ENCODE measurements around the gene POLR2J. TPM values are rescaled to one million over a fixed set of nuclear protein-coding genes. Genes with fewer than 3 reads are reported as not detected.

Gene POLR2J
- total RNA-seq, 1 experiment from 2014 or later, result 66.9 TPM

- Histone ChIP-seq H3F3A (ENCODE audit: insufficient read depth, low read depth) (no peaks in the 10 kb centered on the region), H3K36me3 (ENCODE audit: low read depth) (no peaks in the 10 kb centered on the region), H3K27ac (no peak overlapping the region), H3K4me1 (replicated peaks; ENCODE audit: insufficient read depth) (no peaks in the 10 kb centered on the region), H2AFZ (no peak overlapping the region), H3K4me2 (no peak overlapping the region), H3K4me3 (no peak overlapping the region), H3K27me3 (ENCODE audit: insufficient read depth, low read depth) (no peaks in the 10 kb centered on the region), H4K20me1 (ENCODE audit: insufficient read depth) (no peaks in the 10 kb centered on the region), H3K9me2 (ENCODE audit: insufficient read depth) (no peaks in the 10 kb centered on the region), H3K9me3 (ENCODE audit: insufficient read depth, low read depth) (no peaks in the 10 kb centered on the region), H3K79me2 (ENCODE audit: low read depth) (no peaks in the 10 kb centered on the region)
- ChIA-PET POLR2A (ENCODE audit: unreplicated experiment) (no interaction called here), CTCF (no interaction called here)
- BruUV-seq (replicated peaks), result no TSS peak
- no peak for DNase-seq
- TF ChIP-seq CTCF (conservative IDR thresholded peaks at IDR 0.05) (no peak), EZH2 (IDR thresholded peaks at IDR 0.05; ENCODE audit: low read depth) (no peak)
- intact Hi-C loops (cut with micrococcal nuclease; ENCODE audit: unreplicated experiment), result no loop called here
These were observed 29.6 kb downstream of the POLR2J start for GRCh38 chr7:102449136-102449535.

GRCh38 chr7:102447311-102447710, 31.4 kb downstream of the POLR2J start:
- no peak overlapping the region for H3K4me3 ChIP-seq
- no peaks in the 10 kb centered on the region for H3K9me2 ChIP-seq (ENCODE audit: insufficient read depth)
- H3K4me1 ChIP-seq (replicated peaks; ENCODE audit: insufficient read depth), result no peaks in the 10 kb centered on the region
- intact Hi-C loops (cut with micrococcal nuclease; ENCODE audit: unreplicated experiment), result no loop called here
- no peaks in the 10 kb centered on the region for H3K36me3 ChIP-seq (ENCODE audit: low read depth)
- no peaks in the 10 kb centered on the region for H3K9me3 ChIP-seq (ENCODE audit: insufficient read depth, low read depth)
- H3F3A ChIP-seq (ENCODE audit: insufficient read depth, low read depth), result no peaks in the 10 kb centered on the region
- BruUV-seq (replicated peaks), result no TSS peak
- no peak for DNase-seq
- H3K79me2 ChIP-seq (ENCODE audit: low read depth), result no peaks in the 10 kb centered on the region
- no peak for TF ChIP-seq CTCF (conservative IDR thresholded peaks at IDR 0.05)
- TF ChIP-seq EZH2 (IDR thresholded peaks at IDR 0.05; ENCODE audit: low read depth), result no peak
- no peak overlapping the region for H3K4me2 ChIP-seq
- H3K27me3 ChIP-seq (ENCODE audit: insufficient read depth, low read depth), result no peaks in the 10 kb centered on the region
- no peak overlapping the region for H3K27ac ChIP-seq
- no peak overlapping the region for H2AFZ ChIP-seq
- H4K20me1 ChIP-seq (ENCODE audit: insufficient read depth), result no peaks in the 10 kb centered on the region
- CTCF ChIA-PET, result no interaction called here
- POLR2A ChIA-PET (ENCODE audit: unreplicated experiment), result no interaction called here

- no TSS peak for BruUV-seq (replicated peaks)
- Histone ChIP-seq H3K27ac (no peak overlapping the region), H3K4me2 (no peak overlapping the region), H3K9me3 (ENCODE audit: insufficient read depth, low read depth) (no peaks in the 10 kb centered on the region), H3K4me1 (replicated peaks; ENCODE audit: insufficient read depth) (no peaks in the 10 kb centered on the region), H3K27me3 (ENCODE audit: insufficient read depth, low read depth) (no peaks in the 10 kb centered on the region), H3K36me3 (ENCODE audit: low read depth) (no peaks in the 10 kb centered on the region), H2AFZ (no peak overlapping the region), H3K9me2 (ENCODE audit: insufficient read depth) (no peaks in the 10 kb centered on the region), H3F3A (ENCODE audit: insufficient read depth, low read depth) (no peaks in the 10 kb centered on the region), H4K20me1 (ENCODE audit: insufficient read depth) (no peaks in the 10 kb centered on the region), H3K4me3 (no peak overlapping the region), H3K79me2 (ENCODE audit: low read depth) (no peaks in the 10 kb centered on the region)
- TF ChIP-seq CTCF (conservative IDR thresholded peaks at IDR 0.05) (no peak), EZH2 (IDR thresholded peaks at IDR 0.05; ENCODE audit: low read depth) (no peak)
- intact Hi-C loops (cut with micrococcal nuclease; ENCODE audit: unreplicated experiment), result no loop called here
- no peak for DNase-seq
- ChIA-PET CTCF (no interaction called here), POLR2A (ENCODE audit: unreplicated experiment) (no interaction called here)
These were observed 32.1 kb downstream of the POLR2J start for GRCh38 chr7:102446387-102447156.
